Stimulated activated CD4-positive, alpha-beta T cell treated with anti-CD3 and anti-CD28 coated beads, Interleukin-4, amount 100 ng/mL, for 4 hours (primary cell): ENCODE data around the gene EIF1AY.
"Not testable (repeated sequence)": the region's sequence is repeated elsewhere in the genome, so short reads cannot be mapped to it uniquely, and the experiment has no call there.

ENCODE experiments used
- DNase-seq, 2 experiments: peaks; one replicate each; pipeline ENCODE4 v3.0.0-alpha.2; 2020

Gene EIF1AY, protein sequence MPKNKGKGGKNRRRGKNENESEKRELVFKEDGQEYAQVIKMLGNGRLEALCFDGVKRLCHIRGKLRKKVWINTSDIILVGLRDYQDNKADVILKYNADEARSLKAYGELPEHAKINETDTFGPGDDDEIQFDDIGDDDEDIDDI

DNA sequence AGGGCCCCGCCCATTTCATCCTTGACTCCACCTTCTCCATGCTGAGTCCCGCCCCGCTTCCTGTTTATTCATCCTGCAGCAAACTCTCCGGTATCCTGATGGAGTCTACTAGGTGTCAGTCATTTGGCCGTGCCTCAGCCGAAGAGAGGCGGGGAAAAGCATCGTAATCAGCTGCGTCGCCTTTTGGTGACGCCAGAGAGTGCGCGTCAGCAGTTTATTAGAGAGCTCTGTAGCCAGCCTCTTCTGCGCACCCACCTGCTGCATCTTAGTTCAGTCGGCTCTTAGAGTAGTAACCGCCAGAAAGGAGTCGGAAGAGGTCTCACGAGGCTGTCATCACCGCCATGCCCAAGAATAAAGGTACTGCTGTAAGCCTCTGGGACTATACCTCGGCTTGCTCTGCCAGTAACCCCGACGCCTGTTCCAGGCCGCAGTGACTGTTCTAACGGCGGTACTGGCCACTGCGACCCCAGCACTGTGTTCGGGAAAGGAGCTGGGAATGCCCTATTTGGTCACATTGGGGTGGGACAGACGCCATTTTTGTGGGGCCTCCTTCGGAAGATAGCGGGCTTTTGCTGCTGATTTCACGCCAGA lies at the start of gene EIF1AY:
Gene EIF1AY, plus strand, starts transcription at position 246 of the 591 bp plus-strand sequence. Its CDS starts 96 bp downstream, at position 342.
- peak; percentile 72 to 90 for DNase-seq

- DNase-seq, result no peak
Observed at GRCh38 chrY:20528435-20528834, 47.1 kb upstream of the EIF1AY start.

DNA sequence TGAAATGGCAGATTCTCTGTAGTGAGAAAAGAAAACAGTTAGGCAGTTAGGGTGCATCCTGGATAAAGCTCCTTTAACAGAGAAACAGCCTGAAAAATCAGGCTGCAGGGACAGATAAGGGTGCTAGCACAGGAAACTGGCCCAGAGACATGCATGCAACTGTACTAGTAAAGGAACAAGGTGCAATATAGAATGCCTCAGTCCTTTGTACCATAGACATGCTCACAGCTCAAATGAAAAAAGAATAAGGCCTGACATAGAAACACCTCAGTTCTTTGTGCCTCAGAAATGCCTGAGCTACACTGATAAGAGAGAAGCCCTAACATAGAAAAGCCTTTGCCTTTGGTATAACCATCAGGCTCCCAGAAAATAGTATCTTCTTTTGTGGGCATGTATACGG lies 37.4 kb upstream of the EIF1AY start:
- DNase-seq, result no peak

DNA sequence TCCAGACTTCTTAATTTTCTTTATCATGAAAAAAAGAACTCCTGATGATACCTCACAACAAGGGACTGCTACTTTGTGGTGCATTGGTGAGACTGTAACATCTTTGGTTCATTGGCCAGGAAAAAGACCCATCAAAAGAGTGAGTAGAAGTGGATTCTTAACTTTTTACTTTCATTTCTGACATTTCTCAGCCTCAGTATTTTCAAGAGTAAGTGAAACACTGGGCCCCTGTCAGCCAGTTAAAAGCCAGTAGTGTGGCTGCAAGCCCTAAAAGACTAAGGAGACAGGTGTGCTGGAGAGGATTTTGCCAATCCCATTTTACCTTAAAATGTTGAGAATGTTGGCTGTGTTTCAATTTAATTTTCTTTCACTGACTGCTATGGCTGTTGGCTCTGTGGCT lies 36.6 kb upstream of the EIF1AY start:
- DNase-seq, result no peak

DNA sequence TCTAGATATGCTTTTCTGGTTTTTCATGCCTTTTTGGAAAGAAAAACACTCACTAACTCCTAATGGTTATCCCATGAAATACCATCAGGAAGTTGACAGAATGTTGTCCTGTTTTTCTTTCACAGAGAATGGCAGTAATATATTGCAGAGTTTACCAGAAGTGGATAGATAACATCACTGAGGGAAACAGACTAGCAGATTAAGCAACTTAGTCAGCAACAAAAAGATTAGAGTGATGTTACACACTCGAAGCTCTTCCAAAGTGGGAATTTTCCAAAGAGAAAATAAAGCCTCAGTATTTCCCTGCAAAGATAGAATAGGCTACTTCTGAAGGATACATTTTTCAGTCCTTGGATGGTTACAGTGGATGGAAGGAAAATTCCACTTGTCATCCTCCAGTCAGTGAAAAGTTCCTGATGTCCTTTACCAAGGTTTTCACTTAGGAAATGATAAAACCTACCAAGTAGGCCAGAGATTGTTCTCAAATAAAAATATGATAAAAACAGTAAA lies 31.1 kb upstream of the EIF1AY start:
- no peak for DNase-seq

DNA sequence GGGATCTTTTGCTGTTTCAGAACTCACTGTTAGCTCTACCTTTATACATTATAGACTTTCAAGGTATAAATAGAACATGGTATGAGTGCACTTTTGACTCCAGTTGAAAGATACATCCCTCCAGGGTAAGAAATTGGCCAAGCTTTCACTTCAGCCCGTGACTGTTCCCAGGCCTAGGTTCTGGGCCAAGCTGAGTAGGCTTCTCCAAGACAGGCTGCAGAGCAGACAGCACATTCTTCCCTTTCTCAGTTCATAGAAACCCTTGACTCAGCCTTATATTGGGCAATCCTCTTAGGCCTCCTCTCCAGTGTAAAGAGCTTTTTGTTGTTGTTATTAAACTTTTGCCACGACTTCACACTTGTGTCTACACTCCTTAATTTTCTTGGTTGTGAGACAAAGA lies 29.5 kb upstream of the EIF1AY start:
- DNase-seq, result no peak

DNA sequence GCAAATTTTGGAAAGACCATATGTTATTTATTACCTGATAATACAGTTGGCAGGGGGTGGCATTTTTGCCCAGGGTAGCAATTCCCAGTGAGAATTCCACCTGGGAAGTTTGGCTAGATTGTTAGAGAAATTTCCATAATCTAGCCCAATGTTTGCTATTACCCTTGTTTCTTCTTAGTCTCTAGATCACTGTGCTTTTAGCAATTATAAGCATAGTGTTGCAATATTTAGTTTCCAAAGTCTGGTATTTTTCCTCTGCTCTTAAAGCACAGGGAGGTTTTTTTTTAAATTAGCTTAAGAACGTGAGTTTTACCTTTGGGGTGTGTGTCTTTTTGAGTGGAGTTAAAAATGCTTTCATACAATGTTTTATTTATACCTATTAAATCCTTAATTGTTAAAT lies 26.3 kb upstream of the EIF1AY start:
- DNase-seq, result no peak

DNA sequence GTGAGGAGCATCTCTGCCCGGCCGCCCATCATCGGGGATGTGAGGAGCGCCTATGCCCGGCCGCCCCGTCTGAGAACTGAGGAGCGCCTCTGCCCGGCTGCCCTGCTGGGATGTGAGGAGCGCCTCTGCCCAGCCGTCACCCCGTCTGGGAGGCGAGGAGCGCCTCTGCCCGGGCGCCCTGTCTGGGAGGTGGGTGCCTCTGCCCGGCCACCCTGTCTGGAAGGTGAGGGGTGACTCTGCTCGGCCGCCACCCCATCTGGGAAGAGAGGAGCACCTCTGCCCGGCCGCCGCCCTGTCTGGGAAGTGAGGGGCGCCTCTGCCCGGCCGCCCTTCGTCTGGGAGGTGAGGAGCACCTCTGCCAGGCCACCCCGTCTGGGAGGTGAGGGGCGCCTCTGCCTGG lies 23.7 kb upstream of the EIF1AY start:
- DNase-seq, result no peak

GRCh38 chrY:20552764-20553323 lies 22.7 kb upstream of the EIF1AY start:
- DNase-seq, result not testable (repeated sequence)

- DNase-seq, result no peak
Observed at GRCh38 chrY:20555820-20556219, 19.8 kb upstream of the EIF1AY start.

DNA sequence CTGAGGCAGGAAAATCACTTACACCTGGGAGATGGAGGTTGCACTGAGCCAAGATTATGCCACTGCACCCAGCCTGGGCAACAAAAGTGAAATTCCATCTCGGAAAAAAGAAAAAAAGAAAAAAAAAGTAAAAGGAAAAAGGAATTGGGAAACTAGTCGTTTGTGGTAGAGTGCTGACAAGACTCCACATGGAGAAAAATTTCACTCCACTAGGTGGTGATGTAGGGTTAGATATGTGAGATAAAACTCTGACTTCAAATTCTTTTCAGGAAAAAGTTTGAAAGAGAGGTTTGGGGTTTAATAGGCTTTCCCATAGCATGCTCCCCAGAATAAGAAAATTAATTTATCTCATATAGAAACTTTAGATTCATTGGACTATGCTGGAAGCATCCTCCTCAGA lies 16.9 kb upstream of the EIF1AY start:
- DNase-seq, result no peak

- no peak for DNase-seq
Observed at GRCh38 chrY:20559873-20560512, 15.6 kb upstream of the EIF1AY start.

DNA sequence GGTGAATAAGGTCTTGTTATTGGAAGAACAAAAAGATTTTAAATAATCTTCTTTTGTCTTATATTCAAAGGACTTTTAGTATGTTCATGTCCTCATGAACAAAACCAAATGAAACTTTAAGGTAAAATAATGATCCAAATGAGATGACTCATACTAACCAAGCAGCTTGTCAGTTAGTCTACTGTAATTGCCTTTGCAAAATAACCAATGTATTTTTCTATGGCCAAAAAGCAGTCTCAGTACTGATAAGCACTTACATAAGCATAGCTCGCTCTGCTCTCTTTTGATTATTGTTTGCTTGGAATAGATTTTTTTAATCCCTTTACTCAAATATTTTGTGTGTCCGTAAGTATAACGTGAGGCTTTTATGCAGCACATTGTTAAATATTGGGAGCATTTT lies 4.3 kb upstream of the EIF1AY start:
- DNase-seq, result no peak

- DNase-seq, result no peak
Observed at GRCh38 chrY:20576506-20576905, 930 bp downstream of the EIF1AY start.

DNA sequence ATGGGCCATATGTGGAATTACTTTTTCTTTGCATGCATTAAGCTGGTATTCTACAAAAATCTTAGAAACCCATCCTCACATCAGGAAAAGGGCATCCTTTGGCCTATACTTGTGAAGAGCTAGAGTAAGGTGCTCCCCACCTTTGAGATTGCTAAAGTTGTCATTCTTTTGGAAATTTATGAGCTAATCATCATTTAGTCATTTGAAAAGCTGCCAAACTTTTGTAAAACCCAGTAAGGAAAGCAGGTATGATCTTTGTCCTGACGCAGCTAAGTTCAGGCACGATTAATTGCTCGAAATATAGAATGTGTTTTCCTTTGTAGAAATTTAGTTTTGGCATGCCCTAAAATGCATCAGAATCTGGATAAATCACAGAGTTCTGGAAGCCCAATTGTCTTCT lies 2.6 kb downstream of the EIF1AY start:
- DNase-seq, result no peak

DNA sequence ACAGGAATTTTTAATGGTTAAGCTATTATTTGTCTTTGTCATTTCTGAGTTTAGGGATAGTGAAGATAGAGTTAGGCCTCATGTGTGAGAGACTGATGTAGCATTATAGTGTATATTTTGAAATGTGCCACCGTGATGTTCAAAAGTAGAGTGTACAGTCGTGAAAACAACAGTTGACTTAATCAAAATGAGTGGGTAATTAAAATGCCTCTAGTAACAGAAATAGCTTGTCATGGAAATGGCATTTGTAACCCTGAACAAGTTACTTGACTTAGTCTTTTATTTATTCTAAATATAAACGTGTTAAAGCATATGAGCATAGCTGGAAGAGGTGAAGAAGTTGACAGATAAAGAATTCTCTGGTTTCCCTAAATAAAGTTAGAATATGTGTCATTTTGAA lies 6.1 kb downstream of the EIF1AY start:
- no peak for DNase-seq

- DNase-seq, result no peak
Observed at GRCh38 chrY:20586161-20586560, 10.6 kb downstream of the EIF1AY start.
